Measurements from ENCODE around the gene SLX9.
"Not testable (repeated sequence)": the region's sequence is repeated elsewhere in the genome, so short reads cannot be mapped to it uniquely, and the experiment has no call there.

Gene SLX9

DNA sequence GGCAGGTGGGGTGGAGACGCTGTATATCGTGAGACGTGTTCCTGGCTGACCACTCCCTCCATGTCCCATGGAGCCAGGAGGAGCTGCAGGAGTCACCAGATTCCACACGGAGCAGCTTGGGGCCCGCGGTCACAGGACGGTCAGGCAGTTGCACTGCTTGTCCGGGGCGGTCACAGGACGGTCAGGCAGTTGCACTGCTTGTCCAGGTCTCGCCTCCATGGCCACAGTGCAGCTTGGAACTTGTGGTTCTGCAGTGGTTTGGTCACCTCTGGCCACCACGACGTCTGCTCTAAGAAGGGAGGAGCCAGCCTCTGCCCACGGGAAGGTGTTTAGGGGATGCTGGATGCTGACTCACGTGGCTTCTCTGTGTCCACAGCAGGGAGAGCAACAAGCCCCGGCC lies 33.0 kb downstream of the SLX9 start:
- H3K4me3 ChIP-seq (ENCODE audit: low read length), result no peak overlapping the region
- DNase-seq (ENCODE audit: low read depth), result no peak
- TF ChIP-seq, protein P1, sequence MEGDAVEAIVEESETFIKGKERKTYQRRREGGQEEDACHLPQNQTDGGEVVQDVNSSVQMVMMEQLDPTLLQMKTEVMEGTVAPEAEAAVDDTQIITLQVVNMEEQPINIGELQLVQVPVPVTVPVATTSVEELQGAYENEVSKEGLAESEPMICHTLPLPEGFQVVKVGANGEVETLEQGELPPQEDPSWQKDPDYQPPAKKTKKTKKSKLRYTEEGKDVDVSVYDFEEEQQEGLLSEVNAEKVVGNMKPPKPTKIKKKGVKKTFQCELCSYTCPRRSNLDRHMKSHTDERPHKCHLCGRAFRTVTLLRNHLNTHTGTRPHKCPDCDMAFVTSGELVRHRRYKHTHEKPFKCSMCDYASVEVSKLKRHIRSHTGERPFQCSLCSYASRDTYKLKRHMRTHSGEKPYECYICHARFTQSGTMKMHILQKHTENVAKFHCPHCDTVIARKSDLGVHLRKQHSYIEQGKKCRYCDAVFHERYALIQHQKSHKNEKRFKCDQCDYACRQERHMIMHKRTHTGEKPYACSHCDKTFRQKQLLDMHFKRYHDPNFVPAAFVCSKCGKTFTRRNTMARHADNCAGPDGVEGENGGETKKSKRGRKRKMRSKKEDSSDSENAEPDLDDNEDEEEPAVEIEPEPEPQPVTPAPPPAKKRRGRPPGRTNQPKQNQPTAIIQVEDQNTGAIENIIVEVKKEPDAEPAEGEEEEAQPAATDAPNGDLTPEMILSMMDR (conservative IDR thresholded peaks at IDR 0.05; ENCODE audit: low read length), result no peak

DNA sequence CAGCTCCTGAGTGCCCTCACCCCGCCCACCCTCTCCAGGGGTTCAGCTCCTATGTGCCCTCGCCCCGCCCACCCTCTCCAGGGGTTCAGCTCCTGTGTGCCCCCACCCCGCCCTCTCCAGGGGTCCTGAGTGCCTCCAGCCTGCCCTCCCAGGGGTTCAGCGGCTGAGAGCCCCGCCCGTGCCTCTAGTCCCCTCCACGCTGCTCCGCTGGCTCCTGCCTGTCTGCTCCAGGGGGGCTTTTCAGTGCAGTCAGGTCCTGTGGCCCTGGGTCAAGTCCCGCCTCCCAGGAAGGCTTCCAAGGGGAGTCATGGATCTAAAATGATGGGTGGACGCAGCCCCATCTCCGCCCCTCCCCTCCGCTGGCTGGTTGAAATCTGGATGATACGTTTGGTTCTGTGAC lies 33.8 kb downstream of the SLX9 start:
- no peak for DNase-seq (ENCODE audit: low read depth)
- TF ChIP-seq, protein P1 (conservative IDR thresholded peaks at IDR 0.05; ENCODE audit: low read length), result no peak
- no peak overlapping the region for H3K4me3 ChIP-seq (ENCODE audit: low read length)

DNA sequence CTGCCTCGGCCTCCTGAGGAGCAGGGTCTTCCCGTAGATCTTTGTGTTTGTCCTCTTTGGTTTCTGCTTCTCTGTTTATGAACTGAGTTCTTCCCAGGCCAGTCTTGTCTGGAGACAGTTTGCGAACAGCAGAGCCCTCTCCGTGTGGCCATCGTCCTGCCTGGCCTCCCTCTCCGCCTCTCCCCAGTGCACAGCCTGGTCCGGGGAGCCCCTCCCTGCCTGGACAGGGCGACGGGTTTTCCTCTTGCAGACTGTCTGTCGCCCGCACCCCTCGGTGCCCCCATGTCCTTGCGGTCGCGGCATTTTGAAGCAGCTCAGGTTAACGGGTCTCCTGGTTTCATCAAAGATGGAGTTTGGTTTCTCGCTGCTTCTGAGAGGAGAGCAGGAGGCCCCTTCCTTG lies 34.8 kb downstream of the SLX9 start:
- no peak for DNase-seq (ENCODE audit: low read depth)
- TF ChIP-seq, protein P1 (conservative IDR thresholded peaks at IDR 0.05; ENCODE audit: low read length), result no peak

DNA sequence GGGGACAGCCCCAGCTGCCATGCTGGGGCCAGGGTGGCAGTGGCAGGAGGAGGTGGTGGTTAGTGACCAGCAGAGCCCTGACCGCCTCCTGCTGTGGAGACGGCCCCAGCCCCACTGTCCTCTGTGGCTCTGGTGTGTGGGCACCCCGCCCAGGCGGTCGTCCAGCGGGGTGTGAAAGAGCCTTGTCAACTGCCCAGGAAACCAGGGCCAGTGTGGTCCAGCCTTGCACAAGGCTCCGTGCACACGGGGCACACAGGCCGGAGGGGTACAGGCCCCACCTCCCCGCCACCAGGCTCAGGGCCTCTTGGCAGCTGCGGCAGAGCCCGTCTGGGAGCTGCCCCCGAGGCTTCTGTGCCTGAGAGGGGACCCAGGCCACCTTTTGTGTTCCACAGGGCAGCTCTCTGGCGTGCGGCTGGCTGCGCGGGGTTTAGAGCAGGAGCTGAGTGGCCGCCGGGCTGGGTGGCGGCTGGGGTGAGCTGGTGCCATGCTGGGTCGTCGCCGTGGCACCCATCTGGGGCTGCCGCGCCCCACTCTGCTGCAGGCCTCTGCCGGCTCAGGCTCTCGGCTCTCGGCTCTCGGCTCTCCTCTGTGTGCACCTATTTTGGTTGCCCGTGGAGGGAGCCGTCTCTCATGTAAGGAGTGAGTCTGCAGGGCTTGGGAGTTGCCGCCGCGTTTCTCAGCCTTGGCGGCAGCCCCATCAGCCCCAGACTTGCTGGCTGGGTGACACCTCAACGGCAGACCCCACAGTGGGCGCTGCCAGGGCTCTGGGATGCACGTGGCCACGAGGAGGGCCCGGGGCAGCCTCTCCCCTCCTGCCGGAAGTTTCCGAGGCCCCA lies 36.1 kb downstream of the SLX9 start:
- no peak overlapping the region for H3K4me3 ChIP-seq (ENCODE audit: low read length)
- TF ChIP-seq, protein P1 (conservative IDR thresholded peaks at IDR 0.05; ENCODE audit: low read length), result no peak
- DNase-seq (ENCODE audit: low read depth), result no peak

More for the DNA sequence above, 34.8 kb downstream of the SLX9 start:
- H3K4me3 ChIP-seq (ENCODE audit: low read length), result no peak overlapping the region

DNA sequence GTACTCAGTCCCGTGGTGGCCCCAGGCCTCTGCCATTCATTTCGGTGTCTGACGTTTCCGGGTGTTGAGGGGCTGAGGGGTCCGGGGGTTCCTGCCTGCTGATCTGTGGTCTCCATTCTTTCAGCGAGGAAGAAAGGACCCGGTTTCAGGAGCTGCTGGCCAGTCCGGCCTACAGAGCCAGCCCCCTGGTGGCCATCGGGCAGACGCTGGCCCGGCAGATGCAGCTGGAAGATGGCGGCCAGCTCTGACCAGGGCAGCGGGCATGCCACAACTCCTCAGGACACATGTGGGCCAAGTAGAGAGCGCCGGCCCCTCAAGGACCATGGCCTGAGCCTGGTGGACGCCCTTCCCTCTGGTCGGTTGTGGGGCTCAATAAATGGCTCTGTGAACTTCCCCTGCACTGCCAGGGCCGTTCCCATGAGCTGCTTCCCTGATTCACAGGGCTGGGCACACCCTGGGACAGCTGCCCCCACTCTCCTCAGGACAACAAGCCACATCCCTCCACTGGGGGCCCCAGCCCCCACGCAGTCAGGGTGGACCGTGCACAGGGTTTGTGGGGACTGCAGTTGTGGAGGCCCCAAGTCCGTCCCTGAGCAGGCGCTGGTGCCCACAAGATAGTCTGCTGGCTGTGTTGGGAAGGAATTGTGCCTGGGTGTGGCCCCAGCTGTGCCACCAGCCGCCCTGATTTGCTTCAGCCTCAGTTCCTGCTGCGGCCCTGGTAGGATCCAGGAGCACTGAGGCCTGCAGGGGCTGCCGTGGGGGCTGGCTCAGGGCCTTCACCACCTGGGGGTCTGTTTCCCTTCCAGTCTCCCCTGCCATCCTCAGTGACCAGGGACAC lies 36.9 kb downstream of the SLX9 start:
- DNase-seq (ENCODE audit: low read depth); H3K4me3 ChIP-seq (ENCODE audit: low read length): not testable (repeated sequence)

DNA sequence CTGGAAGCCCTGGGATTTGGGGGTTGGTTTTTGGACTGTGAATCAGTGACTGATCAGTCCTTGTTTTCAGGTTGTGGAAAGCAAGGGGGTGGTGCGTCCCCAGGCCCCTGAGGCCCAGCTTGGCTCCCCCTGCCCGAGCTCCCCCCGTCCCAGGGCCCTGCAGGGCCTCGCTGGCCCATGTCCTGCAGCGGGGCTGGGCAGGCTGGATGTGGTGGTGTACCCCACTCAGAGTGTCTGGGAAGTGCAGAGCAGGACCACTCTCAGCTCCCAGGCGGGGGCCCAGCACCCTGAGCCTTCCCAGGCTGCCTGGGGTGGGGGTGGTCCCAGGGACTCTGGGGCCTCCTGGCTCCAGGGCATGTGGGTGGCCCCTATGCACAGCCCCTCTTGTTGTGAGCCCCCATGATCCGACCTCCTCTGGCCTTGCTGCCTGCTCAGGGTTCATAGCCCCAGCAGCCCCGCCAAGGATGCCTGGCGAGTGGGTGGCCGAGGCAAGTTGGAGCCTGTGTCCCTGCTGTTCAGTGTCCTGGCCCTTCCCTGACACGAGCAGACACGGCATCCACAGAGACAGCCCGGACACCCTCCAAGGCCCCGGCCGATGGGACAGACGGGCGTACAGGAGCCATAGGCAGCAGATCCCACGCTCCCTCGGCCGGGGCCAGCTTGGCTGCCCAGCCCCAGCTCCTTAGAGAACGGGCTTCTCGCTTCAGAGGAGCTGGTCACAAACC lies 37.9 kb downstream of the SLX9 start:
- TF ChIP-seq, protein P1 (conservative IDR thresholded peaks at IDR 0.05; ENCODE audit: low read length), result no peak
- no peak overlapping the region for H3K4me3 ChIP-seq (ENCODE audit: low read length)
- no peak for DNase-seq (ENCODE audit: low read depth)
